Tibial nerve (tissue), 4 donors: ENCODE measurements around the gene RMI2. TPM values are rescaled to one million over a fixed set of nuclear protein-coding genes. Genes with fewer than 3 reads are reported as not detected.

Experiments used
- DNase-seq, 2 donors: peaks; one replicate each; pipeline ENCODE4 v3.0.0-alpha.2; 2019; ENCODE audit warnings: low spot score in 2 of 2
- H3K27ac ChIP-seq, 4 donors: fragments of 200-600 bp; sonication (generic) in 3 of 4; one replicate each; pipeline ENCODE4 v1.5.1; 2017 to 2019; ENCODE audit warnings: mild to moderate bottlenecking in 1 of 4
- H3K27me3 ChIP-seq, 2 donors: fragments of 200-600 bp; sonication (generic) in 1 of 2; one replicate each; pipeline versions ENCODE4 v1.5.1 to v1.6.0; 2017 to 2019
- H3K36me3 ChIP-seq, 3 donors: fragments of 200-600 bp; sonication (generic); one replicate each; pipeline ENCODE4 v1.5.1; 2018 to 2019
- H3K4me1 ChIP-seq, 4 donors: fragments of 200-600 bp; sonication (generic) in 3 of 4; one replicate each; pipeline ENCODE4 v1.5.1; 2017 to 2019
- H3K4me3 ChIP-seq, 4 donors: fragments of 200-600 bp; sonication (generic) in 3 of 4; one replicate each; pipeline ENCODE4 v1.5.1; 2017 to 2019; ENCODE audit warnings: mild to moderate bottlenecking in 1 of 4, moderate library complexity in 1 of 4
- H3K9me3 ChIP-seq, 4 donors: fragments of 200-600 bp; sonication (generic) in 3 of 4; one replicate each; pipeline ENCODE4 v1.5.1; 2017 to 2019
- EP300 ChIP-seq, 2 donors: sonication (generic); formaldehyde crosslinking; IDR thresholded peaks; one replicate each; pipeline ENCODE4 v1.6.1; 2017; ENCODE audit warnings: antibody characterized with exemption in 2 of 2, mild to moderate bottlenecking in 1 of 2
- POLR2A ChIP-seq, 2 donors: fragments of 450-650 bp; IDR thresholded peaks; one replicate each; pipeline ENCODE4 v1.6.1; 2017; ENCODE audit warnings: antibody characterized with exemption in 2 of 2, mild to moderate bottlenecking in 2 of 2, moderate library complexity in 2 of 2
- WGBS, 2 donors: methylation state at CpG; one replicate each; pipeline ENCODE4 v1.1.5; 2018; 5-methylcytosine and 5-hydroxymethylcytosine counted together
- total RNA-seq, 4 donors: library from RNA; depleted of rRNA; stranded (reverse); fragments of >200 nt; gene quantifications; one replicate each; pipeline ENCODE4 v1.1.0, GENCODE V29; 2016
- TF ChIP-seq, protein P1 (sequence below), 5 experiments: fragments of 200-600 bp in 3 of 5; fragments of 450-650 bp in 2 of 5; sonication (generic) in 3 of 5; IDR thresholded peaks; one replicate each; pipeline ENCODE4 v1.5.1; 2016 to 2019; ENCODE audit warnings: antibody characterized with exemption in 5 of 5, mild to moderate bottlenecking in 3 of 5, moderate library complexity in 2 of 5

RMI2 gene
- total RNA-seq, 4 donors from 2014 or later, result 1.3 to 4.0 (median 2.0) TPM; not detected in 1

DNA sequence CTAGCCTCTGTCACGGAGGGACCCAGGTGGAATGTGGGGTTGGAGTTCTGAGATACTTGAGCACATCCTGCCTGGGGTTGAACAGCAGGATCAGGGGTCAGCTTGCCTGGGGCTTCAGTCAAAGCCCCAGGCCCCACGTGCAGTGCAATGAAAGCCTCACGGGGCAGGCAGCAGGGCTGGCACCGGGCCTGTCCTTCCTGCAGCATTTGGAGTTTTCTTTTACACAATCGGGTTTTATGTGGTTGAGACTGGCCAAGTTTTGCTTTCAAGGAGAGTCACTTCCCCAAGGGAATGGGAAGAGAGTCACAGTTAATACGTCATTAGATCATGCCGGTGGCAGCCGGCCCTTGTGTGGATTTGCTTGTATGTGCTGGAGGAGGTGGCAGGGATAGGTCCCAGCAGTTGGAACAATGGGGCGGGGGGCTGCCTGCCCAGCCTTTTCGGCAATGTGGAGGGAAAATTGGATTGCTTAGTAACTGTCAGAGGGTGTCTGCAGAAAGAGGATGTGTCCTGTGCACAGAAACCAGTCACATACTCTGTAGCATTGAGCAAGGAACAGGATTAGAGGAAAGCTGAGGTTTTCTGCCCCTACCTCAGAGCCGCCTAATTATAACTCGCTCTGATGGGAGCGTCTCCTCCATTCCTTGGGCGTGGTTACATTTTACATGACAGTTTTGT is 4.5 kb downstream of the RMI2 start:
- H3K4me1 ChIP-seq, result peaks cover 0 to 29% (median 11%) of the 10 kb centered on the region in 4 donors
- TF ChIP-seq, protein P1, sequence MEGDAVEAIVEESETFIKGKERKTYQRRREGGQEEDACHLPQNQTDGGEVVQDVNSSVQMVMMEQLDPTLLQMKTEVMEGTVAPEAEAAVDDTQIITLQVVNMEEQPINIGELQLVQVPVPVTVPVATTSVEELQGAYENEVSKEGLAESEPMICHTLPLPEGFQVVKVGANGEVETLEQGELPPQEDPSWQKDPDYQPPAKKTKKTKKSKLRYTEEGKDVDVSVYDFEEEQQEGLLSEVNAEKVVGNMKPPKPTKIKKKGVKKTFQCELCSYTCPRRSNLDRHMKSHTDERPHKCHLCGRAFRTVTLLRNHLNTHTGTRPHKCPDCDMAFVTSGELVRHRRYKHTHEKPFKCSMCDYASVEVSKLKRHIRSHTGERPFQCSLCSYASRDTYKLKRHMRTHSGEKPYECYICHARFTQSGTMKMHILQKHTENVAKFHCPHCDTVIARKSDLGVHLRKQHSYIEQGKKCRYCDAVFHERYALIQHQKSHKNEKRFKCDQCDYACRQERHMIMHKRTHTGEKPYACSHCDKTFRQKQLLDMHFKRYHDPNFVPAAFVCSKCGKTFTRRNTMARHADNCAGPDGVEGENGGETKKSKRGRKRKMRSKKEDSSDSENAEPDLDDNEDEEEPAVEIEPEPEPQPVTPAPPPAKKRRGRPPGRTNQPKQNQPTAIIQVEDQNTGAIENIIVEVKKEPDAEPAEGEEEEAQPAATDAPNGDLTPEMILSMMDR (IDR thresholded peaks at IDR 0.05), result no peak
- no peak for TF ChIP-seq POLR2A (IDR thresholded peaks at IDR 0.05)
- peak; percentile 66 to 77 for TF ChIP-seq EP300 (IDR thresholded peaks at IDR 0.05)
- no peaks in the 10 kb centered on the region for H3K9me3 ChIP-seq
- H3K4me3 ChIP-seq, result no peak overlapping the region
- peak overlapping the region in 3 of 4 donors; percentile 6 to 82 (median 81) for H3K27ac ChIP-seq
- H3K27me3 ChIP-seq, result no peaks in the 10 kb centered on the region
- 25 to 30% methylated on average over 14 of the region's 14 CpGs for WGBS, 2 donors
- peak; percentile 57 to 71 for DNase-seq
- H3K36me3 ChIP-seq, result no peaks in the 10 kb centered on the region

DNA sequence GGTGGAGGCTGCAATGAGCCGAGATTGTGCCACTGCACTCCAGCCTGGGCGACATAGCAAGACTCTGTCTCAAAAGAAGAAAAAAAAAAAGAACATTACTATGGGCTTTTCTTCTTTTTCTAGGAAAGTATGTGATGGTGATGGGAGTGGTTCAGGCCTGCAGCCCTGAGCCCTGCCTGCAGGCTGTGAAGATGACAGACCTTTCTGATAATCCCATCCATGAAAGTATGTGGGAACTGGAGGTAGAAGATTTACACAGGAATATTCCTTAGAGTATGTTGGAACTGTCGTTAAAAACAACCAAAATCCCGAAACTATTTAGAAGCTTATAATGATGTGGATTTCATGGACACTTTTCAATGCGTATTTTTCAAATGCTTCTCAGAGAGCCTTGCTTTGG is 5.3 kb downstream of the RMI2 start:
- Histone ChIP-seq H3K4me1 (peaks cover 0 to 31% (median 14%) of the 10 kb centered on the region in 4 donors), H3K27me3 (no peaks in the 10 kb centered on the region), H3K4me3 (no peak overlapping the region), H3K27ac (peak overlapping the region in 3 of 4 donors; percentile 6 to 82 (median 81)), H3K36me3 (no peaks in the 10 kb centered on the region), H3K9me3 (no peaks in the 10 kb centered on the region)
- no peak for DNase-seq
- TF ChIP-seq POLR2A (IDR thresholded peaks at IDR 0.05), result no peak
- TF ChIP-seq, protein P1 (IDR thresholded peaks at IDR 0.05), result no peak
- no peak for TF ChIP-seq EP300 (IDR thresholded peaks at IDR 0.05)
- WGBS, 2 donors, result 52 to 66% methylated on average over 5 of the region's 5 CpGs

DNA sequence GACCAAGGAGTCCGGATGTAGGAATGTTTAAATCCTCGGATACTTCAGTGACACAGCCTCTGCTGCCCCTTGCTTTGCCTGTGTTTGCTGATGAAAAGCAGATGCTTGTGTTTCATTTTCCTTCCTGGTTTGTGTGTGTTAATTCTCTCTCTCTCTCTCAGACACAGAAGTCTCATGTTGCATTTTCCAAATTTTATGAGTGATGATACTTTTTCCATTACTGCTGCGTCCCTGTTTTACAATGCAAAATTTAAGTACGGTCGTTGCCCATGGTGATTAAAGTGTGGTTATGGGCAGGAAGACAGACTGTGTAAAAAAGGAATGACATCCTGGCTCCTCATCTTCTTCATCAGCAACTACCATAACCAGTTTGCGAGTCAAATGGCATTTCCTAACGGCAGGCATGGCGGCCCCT is 5.7 kb downstream of the RMI2 start:
- no peak overlapping the region for H3K4me3 ChIP-seq
- WGBS, 2 donors, result 51 to 52% methylated on average over 8 of the region's 8 CpGs

DNA sequence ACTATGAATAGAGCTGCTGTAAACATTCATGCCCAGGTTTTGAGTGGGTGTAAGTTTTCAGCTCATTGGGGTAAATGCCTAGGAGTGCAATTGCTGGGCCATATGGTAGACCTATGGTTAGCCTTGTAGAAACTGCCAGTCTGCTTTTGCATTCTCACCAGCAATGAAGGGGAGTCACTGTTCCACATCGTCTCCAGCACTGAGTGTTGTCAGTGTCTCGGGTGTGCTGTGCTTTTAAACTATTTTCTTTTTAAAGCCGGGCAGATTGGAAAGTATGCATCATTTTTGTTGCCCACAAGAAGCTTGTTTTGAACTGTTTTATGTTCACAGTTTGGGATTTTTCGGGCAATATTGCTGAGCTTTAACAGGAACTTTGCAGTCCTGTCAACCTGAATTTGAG is 7.9 kb downstream of the RMI2 start:
- no peak for DNase-seq
- H3K36me3 ChIP-seq, result no peaks in the 10 kb centered on the region
- 56 to 72% methylated on average over 4 of the region's 4 CpGs for WGBS, 2 donors
- H3K9me3 ChIP-seq, result no peaks in the 10 kb centered on the region
- no peak overlapping the region for H3K4me3 ChIP-seq
- H3K27ac ChIP-seq, result no peak overlapping the region
- peaks cover 0 to 38% (median 16%) of the 10 kb centered on the region in 4 donors for H3K4me1 ChIP-seq
- no peak for TF ChIP-seq EP300 (IDR thresholded peaks at IDR 0.05)
- no peak for TF ChIP-seq POLR2A (IDR thresholded peaks at IDR 0.05)
- TF ChIP-seq, protein P1 (IDR thresholded peaks at IDR 0.05), result no peak
- H3K27me3 ChIP-seq, result no peaks in the 10 kb centered on the region

More for the DNA sequence above, 5.7 kb downstream of the RMI2 start:
- Histone ChIP-seq H3K27me3 (no peaks in the 10 kb centered on the region), H3K9me3 (no peaks in the 10 kb centered on the region), H3K36me3 (no peaks in the 10 kb centered on the region), H3K4me1 (peaks cover 0 to 27% (median 11%) of the 10 kb centered on the region in 4 donors), H3K27ac (peak overlapping the region in 2 of 4 donors; percentile 81 to 82)
- TF ChIP-seq, protein P1 (IDR thresholded peaks at IDR 0.05), result no peak
- TF ChIP-seq POLR2A (IDR thresholded peaks at IDR 0.05) (no peak), EP300 (IDR thresholded peaks at IDR 0.05) (no peak)
- no peak for DNase-seq

DNA sequence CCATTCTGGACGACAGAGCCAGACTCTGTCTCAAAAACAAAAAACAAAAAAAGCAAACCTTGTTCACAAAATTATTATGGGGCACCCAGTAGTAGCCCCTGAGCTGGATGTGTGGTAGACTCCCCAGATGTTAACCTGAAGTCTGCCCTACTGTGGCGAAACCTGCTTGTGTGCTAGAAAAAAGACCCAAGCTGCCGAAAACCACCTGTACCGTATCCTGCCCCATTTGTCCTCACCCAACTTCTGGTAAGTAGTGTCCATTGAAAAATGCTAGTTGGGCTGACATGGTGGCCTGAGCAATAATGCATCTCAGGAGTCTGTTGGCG is 9.1 kb downstream of the RMI2 start:
- Histone ChIP-seq H3K4me1 (peaks cover 0 to 35% (median 15%) of the 10 kb centered on the region in 4 donors), H3K36me3 (no peaks in the 10 kb centered on the region), H3K27me3 (no peaks in the 10 kb centered on the region), H3K4me3 (no peak overlapping the region), H3K9me3 (no peaks in the 10 kb centered on the region), H3K27ac (no peak overlapping the region)
- no peak for DNase-seq
- TF ChIP-seq EP300 (IDR thresholded peaks at IDR 0.05) (no peak), POLR2A (IDR thresholded peaks at IDR 0.05) (no peak)
- TF ChIP-seq, protein P1 (IDR thresholded peaks at IDR 0.05), result no peak
- 94 to 96% methylated on average over 5 of the region's 5 CpGs for WGBS, 2 donors
